CMK (cell line): ENCODE data around the gene ALAS1.
"Not testable (repeated sequence)": the region's sequence is repeated elsewhere in the genome, so short reads cannot be mapped to it uniquely, and the experiment has no call there.

Experiments used
- DNase-seq: peaks from one replicate; pipeline ENCODE4 v3.0.0-alpha.2; 2010; ENCODE audit warnings: low read depth

Gene ALAS1

DNA sequence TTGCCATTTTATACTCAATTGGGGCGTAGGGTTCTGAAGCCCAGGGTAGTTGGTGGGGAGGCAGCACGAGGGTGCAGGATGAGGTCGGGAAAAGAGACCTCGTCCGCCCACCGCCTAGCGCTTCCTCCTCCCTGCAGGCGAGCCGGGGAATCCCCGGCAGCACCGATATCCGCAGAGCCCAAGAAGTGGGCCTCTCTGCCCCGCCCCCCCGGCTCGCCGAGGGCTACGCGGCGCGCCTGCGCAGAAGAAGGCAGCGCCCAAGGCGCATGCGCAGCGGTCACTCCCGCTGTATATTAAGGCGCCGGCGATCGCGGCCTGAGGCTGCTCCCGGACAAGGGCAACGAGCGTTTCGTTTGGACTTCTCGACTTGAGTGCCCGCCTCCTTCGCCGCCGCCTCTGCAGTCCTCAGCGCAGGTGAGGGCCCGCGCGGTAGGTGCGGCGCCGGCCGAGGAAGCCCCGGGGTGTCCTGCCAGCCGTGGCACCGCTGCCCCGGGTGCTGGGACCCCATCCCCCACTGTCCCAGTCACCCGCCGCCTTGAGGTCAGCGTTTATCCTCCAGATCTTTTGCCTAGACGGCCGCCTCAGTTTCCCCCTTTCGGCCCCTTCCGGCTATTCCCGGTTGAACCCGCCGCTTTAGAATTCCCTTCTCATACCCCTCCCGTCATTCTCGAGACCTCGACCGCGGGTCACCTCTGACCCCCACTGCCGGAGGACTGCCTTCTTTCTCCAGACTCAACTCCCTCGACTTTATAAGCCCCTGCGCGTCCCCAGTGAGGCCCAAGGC lies at the start of gene ALAS1:
Gene ALAS1 (plus strand): TSS at position 319 of the 784 bp plus-strand sequence. CDS start 1,082 bp downstream, outside the sequence.
- peak; percentile 84 for DNase-seq

- no peak for DNase-seq
Measured at GRCh38 chr3:52149021-52149420, 48.9 kb upstream of the ALAS1 start.

DNA sequence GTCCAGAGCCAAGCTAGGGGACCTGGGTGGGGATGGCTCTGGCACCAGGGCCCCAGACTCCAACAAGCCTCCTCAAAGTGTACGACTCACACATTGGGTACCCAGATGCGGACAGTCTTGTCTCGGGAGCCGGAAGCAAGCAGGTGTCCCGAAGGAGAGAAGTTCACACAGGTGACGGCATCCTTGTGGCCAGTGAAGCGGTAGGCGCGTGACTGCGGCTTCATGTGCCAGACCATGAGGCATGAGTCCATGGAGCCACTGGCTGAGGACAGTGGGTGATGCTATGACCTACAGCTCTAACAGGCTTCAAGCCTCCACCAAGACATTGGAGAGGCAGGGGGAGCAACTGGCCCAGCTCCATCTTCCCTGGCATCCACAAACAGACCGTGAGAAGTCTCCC lies 48.2 kb upstream of the ALAS1 start:
- DNase-seq = no peak

DNA sequence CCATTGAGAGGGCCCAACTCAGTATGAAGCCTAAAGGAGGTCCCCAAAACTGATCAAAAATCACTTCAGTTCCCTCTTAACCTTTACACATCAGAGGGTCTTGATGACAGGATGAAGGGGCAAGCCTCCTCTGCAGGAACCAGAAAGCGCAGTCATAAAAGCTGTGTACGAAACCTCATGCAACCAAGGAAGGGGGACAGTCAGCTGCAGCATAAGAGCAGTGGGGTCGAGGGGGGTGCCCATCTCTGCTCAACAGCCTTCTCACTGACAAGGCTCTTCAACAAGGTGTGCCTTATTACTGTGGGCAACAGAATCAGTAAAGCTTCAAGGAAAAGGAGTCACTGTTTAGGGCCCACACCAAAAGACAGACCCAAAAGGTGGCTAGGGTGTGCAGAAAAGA lies 47.6 kb upstream of the ALAS1 start:
- no peak for DNase-seq

DNA sequence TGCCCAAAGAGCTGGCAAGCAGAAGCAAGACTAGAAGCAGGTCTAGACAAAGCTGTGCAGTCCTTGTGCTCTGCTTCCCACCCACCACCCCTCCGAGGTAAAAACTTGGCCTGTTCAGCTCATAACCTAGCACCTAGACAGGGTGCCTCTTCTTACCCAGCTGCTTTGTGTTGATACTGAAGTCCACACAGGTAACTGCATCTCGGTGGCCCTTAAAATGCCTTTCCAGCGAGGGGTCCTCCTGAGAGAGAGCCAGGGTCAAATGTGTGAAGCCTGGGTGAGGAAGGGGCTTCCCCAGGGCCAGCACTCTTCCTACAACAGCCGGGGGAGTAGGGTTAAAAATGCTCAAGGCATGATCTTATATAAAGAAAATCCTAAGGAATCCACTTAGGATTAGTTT lies 47.1 kb upstream of the ALAS1 start:
- DNase-seq = no peak

- not testable (repeated sequence) for DNase-seq
Measured at GRCh38 chr3:52151991-52152390, 46.0 kb upstream of the ALAS1 start.

GRCh38 chr3:52153389-52154096 lies 44.4 kb upstream of the ALAS1 start:
- no peak for DNase-seq

GRCh38 chr3:52154135-52155094 lies 43.5 kb upstream of the ALAS1 start, which contains the start of gene POC1A:
Gene POC1A (minus strand): TSS chr3:52154423. CDS start chr3:52154372, 51 bp downstream.
- DNase-seq = peak; percentile 93

DNA sequence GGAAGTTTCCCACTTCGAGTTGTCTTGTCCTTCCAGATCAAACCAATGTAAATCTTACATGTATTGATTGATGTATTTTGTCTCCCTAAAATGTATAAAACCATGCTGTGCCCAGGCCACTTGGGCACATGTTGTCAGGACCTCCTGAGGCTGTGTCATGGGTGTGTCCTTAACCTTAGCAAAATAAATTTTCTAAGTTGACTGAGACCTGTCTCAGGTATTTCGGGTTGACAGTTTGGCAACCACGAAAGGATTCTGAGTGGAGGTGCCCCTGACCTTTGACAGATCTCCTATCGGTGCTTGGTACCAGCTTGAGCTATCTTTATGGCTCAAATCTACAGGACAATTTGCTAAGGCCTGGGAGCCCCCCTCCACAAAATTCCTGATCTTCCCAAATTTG lies 42.0 kb upstream of the ALAS1 start:
- DNase-seq = no peak

DNA sequence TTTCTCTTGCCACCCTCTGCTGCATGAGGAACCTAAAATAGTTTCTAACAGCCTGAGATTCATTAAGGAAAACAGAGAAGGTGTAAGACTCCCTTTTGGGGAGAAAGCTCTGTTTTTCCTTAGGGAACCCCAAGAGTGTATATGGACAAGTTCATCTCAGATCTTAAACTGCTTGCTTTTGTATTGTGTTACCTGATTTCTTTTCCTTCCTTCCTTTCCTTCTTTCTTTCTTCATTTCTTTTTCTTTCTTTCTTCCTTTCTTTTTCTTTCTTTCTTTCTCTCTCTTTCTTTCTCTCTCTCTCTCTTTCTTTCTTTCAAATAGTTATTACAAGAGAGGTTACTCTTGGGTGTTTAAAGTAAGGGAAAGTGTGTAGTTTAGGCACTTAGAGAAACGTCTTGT lies 38.5 kb upstream of the ALAS1 start:
- no peak for DNase-seq

GRCh38 chr3:52162250-52162872 lies 35.6 kb upstream of the ALAS1 start:
- no peak for DNase-seq

GRCh38 chr3:52167240-52167639 lies 30.7 kb upstream of the ALAS1 start:
- no peak for DNase-seq

- not testable (repeated sequence) for DNase-seq
Measured at GRCh38 chr3:52170217-52170616, 27.7 kb upstream of the ALAS1 start.

DNA sequence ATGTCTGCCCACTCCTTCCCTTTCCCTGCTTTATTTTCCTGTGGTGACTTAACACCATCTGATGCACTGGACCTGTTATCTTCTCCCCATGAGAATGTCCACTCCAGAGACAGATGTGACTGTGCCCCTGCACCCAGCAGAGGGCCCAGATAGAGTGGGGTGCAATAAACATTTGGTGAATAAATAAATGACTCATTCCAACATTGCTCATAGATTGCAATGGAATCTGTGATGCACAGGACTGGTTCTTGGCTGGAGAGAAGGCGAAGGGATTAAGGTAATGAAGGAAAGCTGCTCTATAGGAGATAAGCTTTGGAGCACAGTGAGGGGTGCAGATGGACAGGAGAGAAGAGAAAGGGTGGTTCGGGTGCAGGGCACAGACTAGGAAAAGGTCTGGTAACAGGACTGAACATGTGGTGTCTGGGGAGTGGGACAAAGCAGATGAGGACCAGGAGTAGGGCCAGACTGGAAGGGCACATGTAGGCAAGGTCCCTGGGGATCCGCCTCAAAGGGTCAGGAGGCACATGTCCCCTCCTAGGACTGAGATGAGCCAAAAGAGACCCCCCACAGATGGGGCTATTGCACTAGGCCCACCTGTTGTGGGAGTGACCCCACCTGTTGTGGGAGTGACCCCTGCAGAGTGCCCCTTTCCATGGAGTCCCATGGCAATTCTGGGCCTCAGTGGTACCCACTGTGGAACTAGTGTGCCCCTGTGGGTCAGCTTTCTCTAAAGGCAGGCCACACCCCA lies 26.3 kb upstream of the ALAS1 start:
- DNase-seq = no peak

DNA sequence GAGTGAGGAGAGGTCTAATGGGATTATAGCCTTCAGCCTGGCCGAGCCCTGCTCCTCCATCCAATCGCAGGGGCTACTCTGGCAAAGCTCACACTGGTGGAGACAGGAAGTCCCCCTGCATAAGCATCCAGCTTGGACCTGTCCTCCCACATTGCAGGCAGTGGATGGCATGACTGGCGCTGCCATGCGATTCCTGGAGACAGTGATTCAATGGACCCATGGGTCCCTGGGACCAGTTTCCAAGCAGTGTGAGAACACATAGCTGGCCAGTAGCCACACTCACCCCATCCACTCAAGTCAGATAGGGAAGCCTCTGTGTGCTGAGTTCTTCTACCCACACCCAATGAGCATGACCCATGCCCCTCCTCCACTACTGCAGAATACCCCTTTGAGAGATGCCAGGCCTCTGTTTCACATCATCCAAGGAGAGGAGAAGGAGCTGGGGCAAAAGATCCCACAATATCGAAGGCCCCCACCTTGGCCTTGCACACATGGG lies 25.6 kb upstream of the ALAS1 start:
- DNase-seq = no peak

DNA sequence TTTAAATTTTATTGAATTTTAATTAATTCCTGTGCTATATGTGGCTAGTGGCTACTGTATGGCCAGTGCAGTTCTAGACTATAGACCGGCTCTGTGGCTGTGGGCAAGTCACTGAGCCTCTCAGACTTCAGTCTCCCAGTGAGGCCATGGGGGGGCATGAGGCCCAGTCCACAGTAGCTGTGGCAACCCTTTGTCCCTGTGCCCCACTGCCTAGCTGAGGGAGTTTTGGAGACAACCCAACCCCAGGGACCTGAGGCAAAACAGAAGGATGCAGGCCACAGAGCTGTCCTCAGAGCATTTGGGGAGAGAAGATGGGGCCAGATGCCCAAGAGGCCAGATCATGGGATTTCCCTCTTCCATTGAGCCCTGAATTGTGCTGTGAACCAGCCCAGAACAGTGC lies 24.9 kb upstream of the ALAS1 start:
- DNase-seq = no peak

GRCh38 chr3:52174896-52175295 lies 23.1 kb upstream of the ALAS1 start:
- no peak for DNase-seq

DNA sequence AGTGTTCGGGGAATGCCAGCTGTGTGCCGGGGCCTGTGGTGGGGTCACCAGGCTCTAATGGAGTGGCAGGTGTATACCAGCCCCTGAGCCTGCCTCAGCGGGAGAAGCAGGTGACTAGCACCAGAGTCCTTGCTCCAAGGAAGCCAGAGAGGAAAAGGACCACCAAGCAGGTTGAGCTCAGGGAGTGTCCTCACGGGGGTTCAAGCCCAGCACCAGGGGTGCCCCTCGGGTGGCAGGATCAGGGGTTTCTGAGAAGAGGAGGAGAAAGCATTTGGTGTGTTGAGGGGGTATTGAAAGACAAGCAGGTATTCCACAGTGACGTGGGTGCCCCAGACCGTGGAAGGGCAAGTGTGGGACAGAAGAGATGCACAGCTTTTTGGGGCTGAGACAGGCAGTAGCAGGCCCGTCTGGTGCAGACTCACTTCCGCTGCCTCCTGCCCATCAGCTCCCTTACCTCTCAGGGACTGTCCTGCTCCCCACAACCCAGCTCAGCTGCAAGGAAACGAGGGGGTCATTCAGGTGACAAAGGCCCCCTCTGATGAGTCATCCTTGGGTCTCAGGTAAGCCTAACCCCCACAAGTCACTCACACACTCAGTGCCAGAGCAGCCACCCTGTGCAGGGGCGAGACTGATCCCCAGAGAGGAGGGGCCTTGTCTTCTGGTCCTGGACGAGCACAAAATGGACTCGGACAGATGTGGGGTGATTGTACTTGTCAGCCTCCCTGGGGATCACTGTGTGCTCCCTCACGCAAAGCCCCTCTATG lies 22.4 kb upstream of the ALAS1 start:
- DNase-seq = no peak

- no peak for DNase-seq
Measured at GRCh38 chr3:52176180-52176752, 21.7 kb upstream of the ALAS1 start.
